SU-DHL-6 (cell line): ENCODE data around the gene DOCK10.

Experiments
- H2AFZ ChIP-seq: fragments of 200-600 bp; sonication (generic); 2 replicates; pipeline ENCODE4 v1.6.1; 2014; ENCODE audit warnings: low read depth, mild to moderate bottlenecking, moderate library complexity, mixed read lengths, antibody characterized with exemption, low read length; ENCODE audit not compliant: severe bottlenecking
- H3F3A ChIP-seq: fragments of 200-600 bp; shearing (Covaris generic); 2 replicates; pipeline ENCODE4 v1.6.0; 2016; ENCODE audit warnings: antibody characterized with exemption, mild to moderate bottlenecking; ENCODE audit not compliant: insufficient read depth
- H3K27ac ChIP-seq: fragments of 200-600 bp; sonication (generic); 2 replicates; pipeline ENCODE4 v1.5.1; 2016; ENCODE audit warnings: low read depth, mild to moderate bottlenecking, low read length, moderate library complexity, mixed read lengths
- H3K27me3 ChIP-seq: fragments of 200-600 bp; sonication (generic), shearing (Covaris generic); 2 replicates; pipeline ENCODE4 v1.6.0; 2014; ENCODE audit warnings: mild to moderate bottlenecking, low read length
- H3K36me3 ChIP-seq: fragments of 200-600 bp; sonication (generic); 2 replicates; pipeline ENCODE4 v1.6.1; 2014; ENCODE audit warnings: mild to moderate bottlenecking, low read length, mixed read lengths
- H3K4me2 ChIP-seq: fragments of 300-600, 200-600 bp; shearing (Covaris generic), sonication (generic); 2 replicates; pipeline ENCODE4 v1.6.0; 2014; ENCODE audit warnings: low read length, low read depth, mild to moderate bottlenecking; ENCODE audit not compliant: poor library complexity, severe bottlenecking
- H3K4me3 ChIP-seq: fragments of 200-600 bp; sonication (generic); 2 replicates; pipeline ENCODE4 v1.5.1; 2014; ENCODE audit warnings: antibody characterized with exemption, low read length, mild to moderate bottlenecking, mixed read lengths; ENCODE audit not compliant: insufficient read depth, poor library complexity, severe bottlenecking
- H3K79me2 ChIP-seq: fragments of 200-600 bp; sonication (generic); 2 replicates; pipeline ENCODE4 v1.6.1; 2014; ENCODE audit warnings: mild to moderate bottlenecking, low read length, moderate library complexity; ENCODE audit not compliant: insufficient read depth
- H3K9ac ChIP-seq: fragments of 200-600 bp; sonication (generic); 2 replicates; pipeline ENCODE4 v1.7.0; 2014; ENCODE audit warnings: mild to moderate bottlenecking, low read length
- H3K9me2 ChIP-seq: fragments of 200-600 bp; sonication (generic); replicated peaks from 2 replicates; pipeline ENCODE4 v1.6.1; 2014; ENCODE audit warnings: low read length; ENCODE audit not compliant: insufficient read depth
- H3K9me3 ChIP-seq: fragments of 200-600 bp; sonication (generic); 2 replicates; pipeline ENCODE4 v1.6.1; 2014; ENCODE audit warnings: low read length, mixed read lengths; ENCODE audit not compliant: insufficient read depth
- H4K20me1 ChIP-seq: fragments of 200-600 bp; sonication (generic); 2 replicates; pipeline ENCODE4 v1.6.1; 2014; ENCODE audit warnings: low read depth, mild to moderate bottlenecking, antibody characterized with exemption, low read length, moderate library complexity, mixed read lengths
- EZH2phosphoT487 ChIP-seq: fragments of 200-600 bp; sonication (generic), shearing (Covaris generic); conservative IDR thresholded peaks from 2 replicates; pipeline ENCODE4 v1.6.1; 2018; ENCODE audit warnings: mild to moderate bottlenecking, antibody characterized with exemption, low read length, moderate library complexity, mixed read lengths
- TF ChIP-seq, protein P1 (sequence below): fragments of 200-600 bp; sonication (generic); IDR thresholded peaks from one replicate; pipeline ENCODE4 v1.5.1; 2017; ENCODE audit warnings: antibody characterized with exemption, mild to moderate bottlenecking, low read length, moderate library complexity; ENCODE audit not compliant: insufficient read depth, poor library complexity, severe bottlenecking

The DOCK10 gene

DNA sequence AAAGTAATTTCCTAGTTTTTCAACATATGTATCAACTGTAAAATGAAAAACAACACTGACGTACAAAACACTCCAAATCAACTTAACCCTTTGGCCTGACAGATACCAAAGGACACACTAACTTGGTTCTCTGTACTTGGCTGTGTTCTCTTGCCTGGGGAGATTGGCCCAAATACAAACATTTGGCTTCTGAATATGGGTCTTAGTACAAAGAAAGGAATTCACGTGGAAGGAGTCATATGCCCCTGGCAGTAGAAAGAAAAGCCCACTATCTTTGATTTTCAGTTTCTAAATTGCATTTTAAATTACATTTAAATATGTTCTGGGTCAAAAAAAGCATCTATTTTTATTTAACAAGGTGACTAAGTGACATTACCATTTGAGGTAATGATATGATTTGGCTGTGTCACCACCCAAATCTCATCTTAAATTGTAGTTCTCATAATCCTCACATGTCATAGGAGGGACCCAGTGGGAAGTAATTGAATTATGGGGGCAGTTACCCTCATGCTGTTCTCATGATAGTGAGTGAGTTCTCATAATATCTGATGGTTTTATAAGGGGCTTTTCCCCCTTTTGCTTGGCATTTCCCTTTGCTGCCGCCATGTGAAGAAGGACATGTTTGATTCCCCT lies 172.6 kb downstream of the DOCK10 start:
- Histone ChIP-seq H3K9ac (no peak overlapping the region), H3K27ac (no peak overlapping the region), H3K36me3 (no peaks in the 10 kb centered on the region), H3K27me3 (no peaks in the 10 kb centered on the region), H3K4me3 (no peak overlapping the region), H4K20me1 (no peaks in the 10 kb centered on the region), H3K9me2 (no peaks in the 10 kb centered on the region), H3K4me2 (no peak overlapping the region), H2AFZ (no peak overlapping the region), H3K9me3 (no peaks in the 10 kb centered on the region), H3F3A (no peaks in the 10 kb centered on the region), H3K79me2 (no peaks in the 10 kb centered on the region)
- TF ChIP-seq, protein P1, sequence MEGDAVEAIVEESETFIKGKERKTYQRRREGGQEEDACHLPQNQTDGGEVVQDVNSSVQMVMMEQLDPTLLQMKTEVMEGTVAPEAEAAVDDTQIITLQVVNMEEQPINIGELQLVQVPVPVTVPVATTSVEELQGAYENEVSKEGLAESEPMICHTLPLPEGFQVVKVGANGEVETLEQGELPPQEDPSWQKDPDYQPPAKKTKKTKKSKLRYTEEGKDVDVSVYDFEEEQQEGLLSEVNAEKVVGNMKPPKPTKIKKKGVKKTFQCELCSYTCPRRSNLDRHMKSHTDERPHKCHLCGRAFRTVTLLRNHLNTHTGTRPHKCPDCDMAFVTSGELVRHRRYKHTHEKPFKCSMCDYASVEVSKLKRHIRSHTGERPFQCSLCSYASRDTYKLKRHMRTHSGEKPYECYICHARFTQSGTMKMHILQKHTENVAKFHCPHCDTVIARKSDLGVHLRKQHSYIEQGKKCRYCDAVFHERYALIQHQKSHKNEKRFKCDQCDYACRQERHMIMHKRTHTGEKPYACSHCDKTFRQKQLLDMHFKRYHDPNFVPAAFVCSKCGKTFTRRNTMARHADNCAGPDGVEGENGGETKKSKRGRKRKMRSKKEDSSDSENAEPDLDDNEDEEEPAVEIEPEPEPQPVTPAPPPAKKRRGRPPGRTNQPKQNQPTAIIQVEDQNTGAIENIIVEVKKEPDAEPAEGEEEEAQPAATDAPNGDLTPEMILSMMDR, result no peak
- TF ChIP-seq EZH2phosphoT487, result no peak

DNA sequence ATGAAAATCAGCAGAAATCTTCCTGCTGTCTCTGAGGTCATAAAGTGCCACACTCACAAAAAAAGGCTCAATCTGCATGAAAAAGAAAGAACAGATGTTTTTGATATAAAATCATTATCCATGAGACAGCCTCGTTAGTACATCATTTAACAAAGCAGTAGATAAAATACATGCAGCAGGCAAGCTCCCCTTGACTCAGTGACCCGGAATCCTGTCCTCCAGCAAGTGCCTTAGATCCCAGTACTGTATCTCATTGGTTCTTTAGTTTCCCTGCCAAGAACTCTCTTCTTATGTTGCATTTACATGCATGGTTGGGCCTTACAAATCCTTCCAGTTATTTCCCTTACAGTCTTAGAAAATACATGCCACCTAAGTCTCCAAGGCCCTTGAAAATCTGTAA lies 177.3 kb downstream of the DOCK10 start:
- Histone ChIP-seq H3K4me2 (no peak overlapping the region), H3K4me3 (no peak overlapping the region), H2AFZ (no peak overlapping the region), H3K9me3 (no peaks in the 10 kb centered on the region), H3K79me2 (no peaks in the 10 kb centered on the region), H3K36me3 (no peaks in the 10 kb centered on the region), H3K9me2 (no peaks in the 10 kb centered on the region), H3F3A (no peaks in the 10 kb centered on the region), H3K27ac (no peak overlapping the region), H4K20me1 (no peaks in the 10 kb centered on the region), H3K9ac (no peak overlapping the region), H3K27me3 (no peaks in the 10 kb centered on the region)
- TF ChIP-seq EZH2phosphoT487, result no peak
- TF ChIP-seq, protein P1, result no peak

DNA sequence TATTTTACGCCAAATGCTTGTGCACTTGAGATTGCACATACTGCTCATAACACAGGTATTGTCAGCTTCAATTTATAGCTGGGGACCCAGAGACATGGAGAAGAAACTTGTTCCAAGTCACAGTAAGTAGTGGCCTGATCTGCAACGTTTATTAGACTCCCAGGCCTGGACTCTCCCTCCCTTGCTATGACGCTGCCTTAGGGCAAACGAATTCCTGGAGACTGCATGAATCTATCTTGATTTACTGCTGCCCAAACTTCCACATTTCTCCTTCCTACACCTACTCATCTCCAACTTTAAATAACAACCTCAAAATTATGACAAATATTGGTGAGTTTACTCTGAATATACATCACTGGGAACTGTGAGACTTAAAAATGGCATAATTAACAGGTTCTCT lies 181.0 kb downstream of the DOCK10 start:
- H3K4me2 ChIP-seq, result no peak overlapping the region
- H2AFZ ChIP-seq, result no peak overlapping the region
- H3K79me2 ChIP-seq, result no peaks in the 10 kb centered on the region
- no peaks in the 10 kb centered on the region for H3K27me3 ChIP-seq
- H3K9me3 ChIP-seq, result no peaks in the 10 kb centered on the region
- H3F3A ChIP-seq, result no peaks in the 10 kb centered on the region
- H3K9me2 ChIP-seq, result no peaks in the 10 kb centered on the region
- no peak overlapping the region for H3K9ac ChIP-seq
- H3K27ac ChIP-seq, result no peak overlapping the region
- no peaks in the 10 kb centered on the region for H4K20me1 ChIP-seq
- H3K4me3 ChIP-seq, result no peak overlapping the region
- H3K36me3 ChIP-seq, result no peaks in the 10 kb centered on the region
- TF ChIP-seq, protein P1, result no peak
- TF ChIP-seq EZH2phosphoT487, result no peak
